Uterus (tissue), 4 donors: ENCODE results near the gene SINHCAF. TPM values are rescaled to one million over a fixed set of nuclear protein-coding genes. Genes with fewer than 3 reads are reported as not detected.

ENCODE experiments used
- DNase-seq, 2 donors: peaks; one replicate each; pipeline ENCODE4 v3.0.0-alpha.2; 2019 to 2020
- H3K27ac ChIP-seq, 2 donors: fragments of 200-600 bp; sonication (generic); 1 replicate in 1 of 2; 2 replicates in 1 of 2; pipeline ENCODE4 v1.5.1; 2016 to 2018
- H3K27me3 ChIP-seq, 2 donors: fragments of 200-600 bp; sonication (generic); one replicate each; pipeline ENCODE4 v1.5.1; 2018 to 2019; ENCODE audit warnings: control low read depth in 1 of 2
- H3K36me3 ChIP-seq, 2 donors: fragments of 200-600 bp; sonication (generic); one replicate each; pipeline ENCODE4 v1.5.1; 2019; ENCODE audit warnings: control low read depth in 1 of 2
- H3K4me1 ChIP-seq, 2 donors: fragments of 200-600 bp; sonication (generic); one replicate each; pipeline ENCODE4 v1.5.1; 2018 to 2019; ENCODE audit warnings: control low read depth in 1 of 2
- H3K4me3 ChIP-seq, 2 donors: fragments of 200-600 bp; sonication (generic); 1 replicate in 1 of 2; 2 replicates in 1 of 2; pipeline ENCODE4 v1.5.1; 2018 to 2019; ENCODE audit warnings: mild to moderate bottlenecking in 1 of 2
- H3K9me3 ChIP-seq, 2 donors: fragments of 200-600 bp; sonication (generic); one replicate each; pipeline ENCODE4 v1.5.1; 2019; ENCODE audit warnings: control low read depth in 1 of 2
- CTCF ChIP-seq, 4 experiments: fragments of 200-600 bp in 2 of 4; fragments of 450-650 bp in 2 of 4; sonication (generic) in 2 of 4; IDR thresholded peaks; one replicate each; pipeline ENCODE4 v1.5.1; 2016 to 2019; ENCODE audit warnings: antibody characterized with exemption in 4 of 4, mild to moderate bottlenecking in 2 of 4, moderate library complexity in 1 of 4
- POLR2A ChIP-seq, 2 donors: fragments of 450-650 bp; IDR thresholded peaks; one replicate each; pipeline ENCODE4 v1.6.1; 2016; ENCODE audit warnings: antibody characterized with exemption in 2 of 2, mild to moderate bottlenecking in 1 of 2, moderate library complexity in 1 of 2
- intact Hi-C: fragments of 100-400 bp; cut with DNase I; formaldehyde crosslinking; loops from one replicate; pipeline ENCODE4 v1.15.1; 2023; ENCODE audit warnings: low total_unique reads
- total RNA-seq, 4 donors: library from RNA; depleted of rRNA in 3 of 4; stranded (reverse); fragments of >200 nt in 3 of 4; gene quantifications; one replicate each; pipeline versions ENCODE4 v1.1.0 to v1.2.4, GENCODE V29; 2014 to 2023
- donor health status: DM: yes; HTN: yes; CAD: no.

SINHCAF gene
- total RNA-seq, 4 donors from 2014 or later, result 26.1 to 237 (median 109) TPM

GRCh38 chr12:31323391-31324115, 2.4 kb downstream of the SINHCAF start:
- Histone ChIP-seq H3K27me3 (no peaks in the 10 kb centered on the region), H3K27ac (peak overlapping the region; percentile 97 to 98), H3K4me1 (no peaks in the 10 kb centered on the region), H3K4me3 (peak overlapping the region; percentile 70 to 91), H3K36me3 (no peaks in the 10 kb centered on the region), H3K9me3 (no peaks in the 10 kb centered on the region)
- TF ChIP-seq CTCF (IDR thresholded peaks at IDR 0.05) (no peak), POLR2A (IDR thresholded peaks at IDR 0.05) (no peak)
- intact Hi-C loops, result no loop called here
- DNase-seq, result peak in 1 of 2 donors; percentile 49

GRCh38 chr12:31322801-31323207, 3.1 kb downstream of the SINHCAF start:
- no peaks in the 10 kb centered on the region for H3K4me1 ChIP-seq
- intact Hi-C loops, result no loop called here
- peak in 1 of 2 donors; percentile 33 for DNase-seq

GRCh38 chr12:31321897-31322228, 4.1 kb downstream of the SINHCAF start:
- intact Hi-C loops, result no loop called here
- peak overlapping the region in 1 of 2 donors; percentile 91 for H3K4me3 ChIP-seq
- TF ChIP-seq POLR2A (IDR thresholded peaks at IDR 0.05) (no peak), CTCF (IDR thresholded peaks at IDR 0.05) (no peak)

More at GRCh38 chr12:31322801-31323207, 3.1 kb downstream of the SINHCAF start:
- peak overlapping the region; percentile 70 to 91 for H3K4me3 ChIP-seq
- no peaks in the 10 kb centered on the region for H3K9me3 ChIP-seq
- no peaks in the 10 kb centered on the region for H3K36me3 ChIP-seq
- H3K27ac ChIP-seq, result peak overlapping the region; percentile 97 to 98
- no peak for TF ChIP-seq CTCF (IDR thresholded peaks at IDR 0.05)
- no peak for TF ChIP-seq POLR2A (IDR thresholded peaks at IDR 0.05)
- H3K27me3 ChIP-seq, result no peaks in the 10 kb centered on the region

GRCh38 chr12:31321186-31321896, 4.6 kb downstream of the SINHCAF start:
- Histone ChIP-seq H3K4me3 (no peak overlapping the region), H3K27me3 (no peaks in the 10 kb centered on the region), H3K9me3 (no peaks in the 10 kb centered on the region), H3K4me1 (peaks cover 0 to 7% of the 10 kb centered on the region in 2 donors), H3K27ac (peak overlapping the region; percentile 97 to 98), H3K36me3 (no peaks in the 10 kb centered on the region)
- intact Hi-C loops, result no loop called here
- no peak for DNase-seq
- TF ChIP-seq POLR2A (IDR thresholded peaks at IDR 0.05) (no peak), CTCF (IDR thresholded peaks at IDR 0.05) (no peak)

More at GRCh38 chr12:31321897-31322228, 4.1 kb downstream of the SINHCAF start:
- Histone ChIP-seq H3K27ac (peak overlapping the region; percentile 97 to 98), H3K27me3 (no peaks in the 10 kb centered on the region), H3K36me3 (no peaks in the 10 kb centered on the region), H3K9me3 (no peaks in the 10 kb centered on the region), H3K4me1 (peaks cover 0 to 2% of the 10 kb centered on the region in 2 donors)
- no peak for DNase-seq

GRCh38 chr12:31318657-31319269, 7.2 kb downstream of the SINHCAF start:
- TF ChIP-seq POLR2A (IDR thresholded peaks at IDR 0.05) (no peak), CTCF (IDR thresholded peaks at IDR 0.05) (no peak)
- intact Hi-C loops, result no loop called here
- Histone ChIP-seq H3K4me1 (peaks cover 0 to 19% of the 10 kb centered on the region in 2 donors), H3K27ac (peak overlapping the region; percentile 54 to 97), H3K9me3 (no peaks in the 10 kb centered on the region), H3K36me3 (no peaks in the 10 kb centered on the region), H3K27me3 (no peaks in the 10 kb centered on the region), H3K4me3 (no peak overlapping the region)
- no peak for DNase-seq
